Esophagus muscularis mucosa (tissue), 3 donors: ENCODE results near the gene ZSCAN21.

Experiments used
- CTCF ChIP-seq, 3 experiments: fragments of 200-600 bp in 2 of 3; fragments of 450-650 bp in 1 of 3; sonication (generic) in 2 of 3; IDR thresholded peaks; one replicate each; pipeline ENCODE4 v1.5.1; 2017 to 2019; ENCODE audit warnings: antibody characterized with exemption in 3 of 3, mild to moderate bottlenecking in 2 of 3, moderate library complexity in 1 of 3
- POLR2A ChIP-seq: fragments of 450-650 bp; IDR thresholded peaks from one replicate; pipeline ENCODE4 v1.6.1; 2017; ENCODE audit warnings: antibody characterized with exemption, moderate library complexity, mild to moderate bottlenecking, low read depth

GRCh38 chr7:100017875-100018274 is 31.7 kb upstream of the ZSCAN21 start:
- TF ChIP-seq CTCF (IDR thresholded peaks at IDR 0.05) (no peak), POLR2A (no peak)
